Liver (tissue), 3 donors: Measurements from ENCODE around the gene CNOT10.

Experiments used
- NR2F2 ChIP-seq: IDR thresholded peaks from 2 replicates; pipeline ENCODE4 v1.6.1; 2016; ENCODE audit warnings: antibody characterized with exemption
- TAF1 ChIP-seq: conservative IDR thresholded peaks from 2 replicates; pipeline ENCODE4 v1.6.1; 2016; ENCODE audit warnings: antibody characterized with exemption, mild to moderate bottlenecking
- YY1 ChIP-seq: IDR thresholded peaks from 2 replicates; pipeline ENCODE4 v1.6.1; 2016; ENCODE audit warnings: antibody characterized with exemption, mild to moderate bottlenecking
- TF ChIP-seq, protein P1 (sequence below): fragments of 150-350 bp; IDR thresholded peaks from 2 replicates; pipeline ENCODE4 v1.5.1; 2017; ENCODE audit warnings: improper control_type of control experiment, low read depth, low read length; ENCODE audit not compliant: missing input control
- TF ChIP-seq, protein P2 (sequence below): IDR thresholded peaks from 2 replicates; pipeline ENCODE4 v1.6.1; 2016; ENCODE audit warnings: antibody characterized with exemption
- TF ChIP-seq, protein P3 (sequence below): IDR thresholded peaks from 2 replicates; pipeline ENCODE4 v1.6.1; 2016; ENCODE audit warnings: antibody characterized with exemption
- donor health status: healthy.
- donor health status: healthy.

DNA sequence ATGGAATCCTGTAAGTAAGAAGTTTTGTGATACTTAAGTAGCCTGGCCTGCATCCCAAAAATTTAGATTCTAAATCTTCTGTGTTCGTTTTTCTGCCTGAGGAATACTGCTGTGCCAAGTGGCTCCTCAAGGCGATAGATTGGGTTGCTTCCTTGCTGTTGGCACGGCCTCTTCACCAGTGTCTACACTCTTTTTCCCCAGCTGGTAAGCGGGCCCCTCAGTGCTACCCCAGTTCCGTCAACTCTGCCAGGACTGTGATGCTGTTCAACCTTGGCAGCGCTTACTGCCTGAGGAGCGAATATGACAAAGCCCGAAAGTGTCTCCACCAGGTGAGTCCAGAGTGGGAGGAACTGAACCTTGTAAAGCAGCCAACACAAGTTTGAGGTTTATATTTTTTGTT is 79.5 kb downstream of the CNOT10 start:
- no peak for TF ChIP-seq TAF1
- TF ChIP-seq NR2F2, result no peak
- TF ChIP-seq, protein P1, sequence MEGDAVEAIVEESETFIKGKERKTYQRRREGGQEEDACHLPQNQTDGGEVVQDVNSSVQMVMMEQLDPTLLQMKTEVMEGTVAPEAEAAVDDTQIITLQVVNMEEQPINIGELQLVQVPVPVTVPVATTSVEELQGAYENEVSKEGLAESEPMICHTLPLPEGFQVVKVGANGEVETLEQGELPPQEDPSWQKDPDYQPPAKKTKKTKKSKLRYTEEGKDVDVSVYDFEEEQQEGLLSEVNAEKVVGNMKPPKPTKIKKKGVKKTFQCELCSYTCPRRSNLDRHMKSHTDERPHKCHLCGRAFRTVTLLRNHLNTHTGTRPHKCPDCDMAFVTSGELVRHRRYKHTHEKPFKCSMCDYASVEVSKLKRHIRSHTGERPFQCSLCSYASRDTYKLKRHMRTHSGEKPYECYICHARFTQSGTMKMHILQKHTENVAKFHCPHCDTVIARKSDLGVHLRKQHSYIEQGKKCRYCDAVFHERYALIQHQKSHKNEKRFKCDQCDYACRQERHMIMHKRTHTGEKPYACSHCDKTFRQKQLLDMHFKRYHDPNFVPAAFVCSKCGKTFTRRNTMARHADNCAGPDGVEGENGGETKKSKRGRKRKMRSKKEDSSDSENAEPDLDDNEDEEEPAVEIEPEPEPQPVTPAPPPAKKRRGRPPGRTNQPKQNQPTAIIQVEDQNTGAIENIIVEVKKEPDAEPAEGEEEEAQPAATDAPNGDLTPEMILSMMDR, result no peak
- TF ChIP-seq, protein P2, sequence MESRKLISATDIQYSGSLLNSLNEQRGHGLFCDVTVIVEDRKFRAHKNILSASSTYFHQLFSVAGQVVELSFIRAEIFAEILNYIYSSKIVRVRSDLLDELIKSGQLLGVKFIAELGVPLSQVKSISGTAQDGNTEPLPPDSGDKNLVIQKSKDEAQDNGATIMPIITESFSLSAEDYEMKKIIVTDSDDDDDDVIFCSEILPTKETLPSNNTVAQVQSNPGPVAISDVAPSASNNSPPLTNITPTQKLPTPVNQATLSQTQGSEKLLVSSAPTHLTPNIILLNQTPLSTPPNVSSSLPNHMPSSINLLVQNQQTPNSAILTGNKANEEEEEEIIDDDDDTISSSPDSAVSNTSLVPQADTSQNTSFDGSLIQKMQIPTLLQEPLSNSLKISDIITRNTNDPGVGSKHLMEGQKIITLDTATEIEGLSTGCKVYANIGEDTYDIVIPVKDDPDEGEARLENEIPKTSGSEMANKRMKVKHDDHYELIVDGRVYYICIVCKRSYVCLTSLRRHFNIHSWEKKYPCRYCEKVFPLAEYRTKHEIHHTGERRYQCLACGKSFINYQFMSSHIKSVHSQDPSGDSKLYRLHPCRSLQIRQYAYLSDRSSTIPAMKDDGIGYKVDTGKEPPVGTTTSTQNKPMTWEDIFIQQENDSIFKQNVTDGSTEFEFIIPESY, result no peak
- TF ChIP-seq, protein P3, sequence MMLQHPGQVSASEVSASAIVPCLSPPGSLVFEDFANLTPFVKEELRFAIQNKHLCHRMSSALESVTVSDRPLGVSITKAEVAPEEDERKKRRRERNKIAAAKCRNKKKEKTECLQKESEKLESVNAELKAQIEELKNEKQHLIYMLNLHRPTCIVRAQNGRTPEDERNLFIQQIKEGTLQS, result no peak
- TF ChIP-seq YY1, result no peak
